Natural killer cell (primary cell): ENCODE measurements around the gene CBFA2T3. TPM values are rescaled to one million over a fixed set of nuclear protein-coding genes. Genes with fewer than 3 reads are reported as not detected.
A peak's percentile ranks its signal among the peaks of the same experiment; 100 is the strongest.

ENCODE experiments used
- ATAC-seq, 3 donors: fragments of 150-1000 bp in 2 of 3; fragments of 200-7000 bp in 1 of 3; cut with Tn5 transposase; 1 replicate in 1 of 3; 2 replicates in 2 of 3; pipeline ENCODE4 v1.10.0; 2021; ENCODE audit warnings: mild to moderate bottlenecking in 2 of 3, moderate library complexity in 2 of 3
- DNase-seq, 2 donors: peaks; one replicate each; pipeline versions ENCODE4 v3.0.0 to v3.0.0-alpha.2; 2013 to 2021; ENCODE audit warnings: mixed read lengths in 1 of 2
- H3K27ac ChIP-seq: one replicate; pipeline ENCODE4 v1.5.1; 2013; ENCODE audit warnings: mild to moderate bottlenecking, low read length
- H3K27me3 ChIP-seq: one replicate; pipeline ENCODE4 v1.6.1; 2013; ENCODE audit warnings: low read length; ENCODE audit not compliant: control insufficient read depth, insufficient read depth
- H3K36me3 ChIP-seq: one replicate; pipeline ENCODE4 v1.6.1; 2013; ENCODE audit warnings: low read length; ENCODE audit not compliant: control insufficient read depth, insufficient read depth
- H3K4me1 ChIP-seq: one replicate; pipeline ENCODE4 v1.6.1; 2013; ENCODE audit warnings: low read length; ENCODE audit not compliant: control insufficient read depth, insufficient read depth
- H3K4me3 ChIP-seq: one replicate; pipeline ENCODE4 v1.5.1; 2013; ENCODE audit warnings: low read length
- H3K9me3 ChIP-seq: one replicate; pipeline ENCODE4 v1.6.1; 2013; ENCODE audit warnings: low read length; ENCODE audit not compliant: control insufficient read depth, insufficient read depth
- H3K27ac Mint-ChIP-seq, 2 donors: one replicate each; pipeline ENCODE4 v1.8.0; 2022; ENCODE audit warnings: mild to moderate bottlenecking in 2 of 2, mixed read lengths in 2 of 2, moderate library complexity in 1 of 2
- H3K27me3 Mint-ChIP-seq, 2 donors: one replicate each; pipeline ENCODE4 v1.8.0; 2022; ENCODE audit warnings: low read depth in 2 of 2, mixed read lengths in 2 of 2
- H3K36me3 Mint-ChIP-seq: one replicate; pipeline ENCODE4 v1.8.0; 2022; ENCODE audit warnings: mixed read lengths
- H3K4me1 Mint-ChIP-seq, 2 donors: one replicate each; pipeline ENCODE4 v1.8.0; 2022; ENCODE audit warnings: mixed read lengths in 2 of 2
- H3K4me3 Mint-ChIP-seq: one replicate; pipeline ENCODE4 v1.8.0; 2022; ENCODE audit warnings: mild to moderate bottlenecking, moderate library complexity, mixed read lengths
- H3K9me3 Mint-ChIP-seq, 2 donors: one replicate each; pipeline ENCODE4 v1.8.0; 2022; ENCODE audit warnings: mixed read lengths in 2 of 2
- WGBS: methylation state at CpG from one replicate; pipeline ENCODE4 v1.1.7; 2013; ENCODE audit warnings: missing lambda C conversion rate; ENCODE audit not compliant: insufficient coverage; 5-methylcytosine and 5-hydroxymethylcytosine counted together
- intact Hi-C: fragments of 100-400 bp; cut with micrococcal nuclease; formaldehyde crosslinking; loops from one replicate; pipeline ENCODE4 v1.14.2; 2022
- total RNA-seq, 4 donors: library from RNA; stranded (reverse); fragments of 120-200 nt in 1 of 4; gene quantifications; one replicate each; pipeline versions ENCODE4 v1.2.3 to v1.2.4, GENCODE V29; 2013 to 2022
- TF ChIP-seq, protein P1 (sequence below): fragments of 200-600 bp; IDR thresholded peaks from one replicate; pipeline ENCODE4 v1.8.0; 2022; ENCODE audit warnings: antibody characterized with exemption

The CBFA2T3 gene
- total RNA-seq, 3 donors from 2014 or later (not counting 1 experiment from before 2014, with no cell fraction given), result 2.5 to 7.8 (median 4.2) TPM

GRCh38 chr16:88917146-88917914 is 59.7 kb downstream of the CBFA2T3 start:
- H3K27ac ChIP-seq, result no peak overlapping the region
- no peak overlapping the region for H3K4me3 Mint-ChIP-seq
- no peak overlapping the region for H3K27ac Mint-ChIP-seq
- 89% methylated on average over 30 of the region's 30 CpGs for WGBS
- intact Hi-C loops, result no loop called here
- H3K9me3 ChIP-seq, result no peaks in the 10 kb centered on the region
- ATAC-seq (no peak), DNase-seq (no peak)
- H3K4me1 Mint-ChIP-seq, result no peaks in the 10 kb centered on the region
- H3K4me3 ChIP-seq, result no peak overlapping the region
- H3K4me1 ChIP-seq, result peaks cover 18% of the 10 kb centered on the region
- H3K9me3 Mint-ChIP-seq, result no peaks in the 10 kb centered on the region
- TF ChIP-seq, protein P1, sequence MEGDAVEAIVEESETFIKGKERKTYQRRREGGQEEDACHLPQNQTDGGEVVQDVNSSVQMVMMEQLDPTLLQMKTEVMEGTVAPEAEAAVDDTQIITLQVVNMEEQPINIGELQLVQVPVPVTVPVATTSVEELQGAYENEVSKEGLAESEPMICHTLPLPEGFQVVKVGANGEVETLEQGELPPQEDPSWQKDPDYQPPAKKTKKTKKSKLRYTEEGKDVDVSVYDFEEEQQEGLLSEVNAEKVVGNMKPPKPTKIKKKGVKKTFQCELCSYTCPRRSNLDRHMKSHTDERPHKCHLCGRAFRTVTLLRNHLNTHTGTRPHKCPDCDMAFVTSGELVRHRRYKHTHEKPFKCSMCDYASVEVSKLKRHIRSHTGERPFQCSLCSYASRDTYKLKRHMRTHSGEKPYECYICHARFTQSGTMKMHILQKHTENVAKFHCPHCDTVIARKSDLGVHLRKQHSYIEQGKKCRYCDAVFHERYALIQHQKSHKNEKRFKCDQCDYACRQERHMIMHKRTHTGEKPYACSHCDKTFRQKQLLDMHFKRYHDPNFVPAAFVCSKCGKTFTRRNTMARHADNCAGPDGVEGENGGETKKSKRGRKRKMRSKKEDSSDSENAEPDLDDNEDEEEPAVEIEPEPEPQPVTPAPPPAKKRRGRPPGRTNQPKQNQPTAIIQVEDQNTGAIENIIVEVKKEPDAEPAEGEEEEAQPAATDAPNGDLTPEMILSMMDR, result no peak
- peaks cover 3 to 6% of the 10 kb centered on the region in 2 donors for H3K27me3 Mint-ChIP-seq
- H3K27me3 ChIP-seq, result no peaks in the 10 kb centered on the region
- H3K36me3 Mint-ChIP-seq, result no peaks in the 10 kb centered on the region
- H3K36me3 ChIP-seq, result no peaks in the 10 kb centered on the region

DNA sequence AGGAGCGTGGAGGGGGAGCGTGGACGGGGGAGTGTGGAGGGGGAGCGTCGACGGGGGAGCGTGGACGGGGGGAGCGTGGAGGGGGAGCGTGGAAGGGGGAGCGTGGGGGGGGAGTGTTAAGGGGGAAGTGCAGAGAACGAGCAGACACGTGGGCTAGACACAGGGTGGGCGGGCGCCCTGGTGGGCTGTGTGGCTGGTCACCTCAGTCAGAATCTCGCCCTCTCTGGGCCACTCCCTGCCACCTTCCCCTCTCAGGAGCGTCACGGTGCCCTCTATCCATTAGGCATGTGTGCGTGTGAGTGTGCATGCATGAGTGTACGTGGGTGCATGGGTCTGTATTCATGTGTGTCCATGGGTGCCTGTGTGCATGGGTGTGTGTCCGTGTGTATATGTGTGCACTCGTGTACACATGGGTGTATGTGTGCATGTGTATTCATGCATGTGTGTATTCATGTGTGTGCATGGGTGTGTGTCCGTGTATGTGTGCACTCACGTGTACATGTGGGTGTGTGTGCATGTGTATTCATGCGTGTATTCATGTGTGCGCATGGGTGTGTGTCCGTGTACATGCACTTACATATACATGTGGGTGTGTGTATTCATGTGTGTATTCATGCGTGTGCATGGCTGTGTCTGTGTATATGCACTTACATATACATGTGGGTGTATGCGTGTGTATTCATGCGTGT is 61.2 kb downstream of the CBFA2T3 start:
- Mint-ChIP-seq H3K27me3 (peaks cover 3 to 6% of the 10 kb centered on the region in 2 donors), H3K9me3 (no peaks in the 10 kb centered on the region), H3K36me3 (no peaks in the 10 kb centered on the region), H3K4me3 (no peak overlapping the region), H3K27ac (no peak overlapping the region), H3K4me1 (no peaks in the 10 kb centered on the region)
- no peak overlapping the region for H3K27ac ChIP-seq
- H3K9me3 ChIP-seq, result no peaks in the 10 kb centered on the region
- ATAC-seq (peak in 1 of 3 donors; percentile 21), DNase-seq (no peak)
- no peak overlapping the region for H3K4me3 ChIP-seq
- no peaks in the 10 kb centered on the region for H3K27me3 ChIP-seq
- H3K4me1 ChIP-seq, result peaks cover 4% of the 10 kb centered on the region
- TF ChIP-seq, protein P1, result no peak
- 94% methylated on average over 19 of the region's 30 CpGs for WGBS
- intact Hi-C loops, result no loop called here
- H3K36me3 ChIP-seq, result no peaks in the 10 kb centered on the region

DNA sequence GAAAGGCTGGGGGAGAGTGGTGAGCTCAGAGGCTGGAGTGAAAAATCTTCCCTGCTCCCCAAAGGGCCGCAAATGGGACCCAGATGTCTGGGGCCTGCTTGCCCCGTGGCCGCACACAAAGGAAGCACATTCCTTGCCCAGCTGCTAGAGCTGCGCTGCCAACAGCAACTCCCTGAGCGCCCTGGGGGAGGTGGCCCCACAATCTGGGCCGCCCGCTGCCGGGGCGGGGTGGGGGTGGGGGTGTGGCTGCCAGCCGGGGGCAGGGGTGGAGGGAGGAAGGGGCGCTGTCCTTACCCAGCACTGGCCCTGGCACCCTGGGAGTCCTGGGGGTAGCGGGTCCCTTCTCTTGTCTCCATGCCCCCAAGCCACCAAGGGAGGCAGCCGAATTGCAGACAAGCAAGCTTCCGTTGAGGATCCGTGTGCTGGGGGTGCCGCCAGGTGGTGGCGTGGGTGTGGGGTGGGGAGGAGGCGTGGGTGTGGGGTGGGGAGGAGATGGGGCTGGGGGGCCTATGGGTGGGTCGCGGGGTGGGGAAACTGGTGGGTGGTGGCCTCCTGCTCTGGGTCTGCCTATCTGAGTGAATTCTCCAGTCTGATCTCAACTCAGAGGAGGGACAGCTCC is 62.1 kb downstream of the CBFA2T3 start:
- Histone ChIP-seq H3K36me3 (no peaks in the 10 kb centered on the region), H3K4me1 (no peaks in the 10 kb centered on the region), H3K27me3 (no peaks in the 10 kb centered on the region), H3K9me3 (no peaks in the 10 kb centered on the region), H3K4me3 (no peak overlapping the region), H3K27ac (no peak overlapping the region)
- no peak for ATAC-seq
- Mint-ChIP-seq H3K27me3 (peaks cover 5 to 6% of the 10 kb centered on the region in 2 donors), H3K4me3 (no peak overlapping the region), H3K4me1 (peaks cover 0 to 4% of the 10 kb centered on the region in 2 donors), H3K36me3 (no peaks in the 10 kb centered on the region), H3K27ac (no peak overlapping the region), H3K9me3 (no peaks in the 10 kb centered on the region)
- 45% methylated on average over 15 of the region's 20 CpGs for WGBS
- DNase-seq, result no peak
- TF ChIP-seq, protein P1, result no peak
- intact Hi-C loops, result no loop called here
